Mesodermal cell (in vitro differentiated cells): Measurements from ENCODE around the gene IGSF3.
A peak's percentile ranks its signal among the peaks of the same experiment; 100 is the strongest.

ENCODE experiments used
- H3K27ac ChIP-seq: 2 replicates; pipeline ENCODE4 v1.7.0; 2013; ENCODE audit warnings: mild to moderate bottlenecking, low read depth, low read length, moderate library complexity; ENCODE audit not compliant: severe bottlenecking
- H3K36me3 ChIP-seq: 2 replicates; pipeline ENCODE4 v1.7.1; 2013; ENCODE audit warnings: mild to moderate bottlenecking, low read length, moderate library complexity; ENCODE audit not compliant: control insufficient read depth, insufficient read depth
- H3K4me1 ChIP-seq: one replicate; pipeline ENCODE4 v1.7.1; 2013; ENCODE audit warnings: mild to moderate bottlenecking, low read length; ENCODE audit not compliant: insufficient read depth, control insufficient read depth, poor library complexity, severe bottlenecking
- H3K4me3 ChIP-seq: 2 replicates; pipeline ENCODE4 v1.7.0; 2013; ENCODE audit warnings: low read length, control low read depth, mild to moderate bottlenecking; ENCODE audit not compliant: insufficient read depth, poor library complexity, severe bottlenecking; ENCODE audit errors: extremely low read depth
- H3K9me3 ChIP-seq: 2 replicates; pipeline ENCODE4 v1.7.1; 2013; ENCODE audit warnings: mild to moderate bottlenecking, low read length, moderate library complexity; ENCODE audit not compliant: control insufficient read depth
- WGBS, 2 experiments: methylation state at CpG; one replicate each; pipeline ENCODE4 v1.1.5; 2013; ENCODE audit warnings: missing lambda C conversion rate in 2 of 2; ENCODE audit not compliant: insufficient coverage in 2 of 2; 5-methylcytosine and 5-hydroxymethylcytosine counted together

Gene IGSF3

GRCh38 chr1:116706123-116706522, 38.6 kb upstream of the IGSF3 start:
- no CpG with 5 or more reads among the region's 2 CpGs for WGBS, 2 experiments

GRCh38 chr1:116704278-116704677, 36.7 kb upstream of the IGSF3 start:
- H3K9me3 ChIP-seq = no peaks in the 10 kb centered on the region
- H3K27ac ChIP-seq = no peak overlapping the region
- H3K4me3 ChIP-seq = no peak overlapping the region
- H3K4me1 ChIP-seq = no peaks in the 10 kb centered on the region
- 75% methylated on average over 1 of the region's 3 CpGs; no CpG with 5 or more reads in 1 of the 2 experiments for WGBS, 2 experiments
- H3K36me3 ChIP-seq = no peaks in the 10 kb centered on the region

More at GRCh38 chr1:116706123-116706522, 38.6 kb upstream of the IGSF3 start:
- Histone ChIP-seq H3K36me3 (no peaks in the 10 kb centered on the region), H3K9me3 (no peaks in the 10 kb centered on the region), H3K27ac (no peak overlapping the region), H3K4me1 (no peaks in the 10 kb centered on the region), H3K4me3 (no peak overlapping the region)

- no peaks in the 10 kb centered on the region for H3K9me3 ChIP-seq
- no peak overlapping the region for H3K27ac ChIP-seq
- H3K36me3 ChIP-seq = no peaks in the 10 kb centered on the region
- peaks cover 2% of the 10 kb centered on the region for H3K4me1 ChIP-seq
- H3K4me3 ChIP-seq = no peak overlapping the region
These were observed 32.1 kb upstream of the IGSF3 start for GRCh38 chr1:116699605-116700004.

- Histone ChIP-seq H3K9me3 (no peaks in the 10 kb centered on the region), H3K4me1 (peaks cover 2% of the 10 kb centered on the region), H3K36me3 (no peaks in the 10 kb centered on the region), H3K27ac (no peak overlapping the region), H3K4me3 (no peak overlapping the region)
- WGBS, 2 experiments = 83% methylated on average over 1 of the region's 2 CpGs; no CpG with 5 or more reads in 1 of the 2 experiments
These were observed 30.7 kb upstream of the IGSF3 start for GRCh38 chr1:116698244-116698595.

- Histone ChIP-seq H3K4me3 (no peak overlapping the region), H3K9me3 (no peaks in the 10 kb centered on the region), H3K4me1 (peaks cover 2% of the 10 kb centered on the region), H3K27ac (no peak overlapping the region), H3K36me3 (no peaks in the 10 kb centered on the region)
- 95 to 100% methylated on average over 4 of the region's 4 CpGs for WGBS, 2 experiments
These were observed 30.2 kb upstream of the IGSF3 start for GRCh38 chr1:116697548-116698243.

- no peaks in the 10 kb centered on the region for H3K36me3 ChIP-seq
- no peaks in the 10 kb centered on the region for H3K9me3 ChIP-seq
- WGBS, 2 experiments = 85 to 100% methylated on average over 2 of the region's 3 CpGs
- no peak overlapping the region for H3K4me3 ChIP-seq
- H3K27ac ChIP-seq = no peak overlapping the region
- peaks cover 2% of the 10 kb centered on the region for H3K4me1 ChIP-seq
These were observed 27.0 kb upstream of the IGSF3 start for GRCh38 chr1:116694524-116694923.

- Histone ChIP-seq H3K27ac (no peak overlapping the region), H3K4me1 (peaks cover 2% of the 10 kb centered on the region), H3K36me3 (no peaks in the 10 kb centered on the region), H3K9me3 (no peaks in the 10 kb centered on the region), H3K4me3 (no peak overlapping the region)
- 96 to 98% methylated on average over 4 to 5 of the region's 5 CpGs for WGBS, 2 experiments
These were observed 26.4 kb upstream of the IGSF3 start for GRCh38 chr1:116693759-116694480.

GRCh38 chr1:116692879-116693278, 25.3 kb upstream of the IGSF3 start:
- H3K4me1 ChIP-seq = peaks cover 2% of the 10 kb centered on the region
- WGBS, 2 experiments = 92 to 93% methylated on average over 2 of the region's 3 CpGs

GRCh38 chr1:116690849-116691406, 23.4 kb upstream of the IGSF3 start:
- 43 to 83% methylated on average over 1 of the region's 3 CpGs for WGBS, 2 experiments
- no peaks in the 10 kb centered on the region for H3K36me3 ChIP-seq
- peak overlapping the region; percentile 6 for H3K27ac ChIP-seq
- H3K4me3 ChIP-seq = no peak overlapping the region
- no peaks in the 10 kb centered on the region for H3K9me3 ChIP-seq
- peaks cover 5% of the 10 kb centered on the region for H3K4me1 ChIP-seq

More at GRCh38 chr1:116692879-116693278, 25.3 kb upstream of the IGSF3 start:
- Histone ChIP-seq H3K36me3 (no peaks in the 10 kb centered on the region), H3K27ac (no peak overlapping the region), H3K9me3 (no peaks in the 10 kb centered on the region), H3K4me3 (no peak overlapping the region)

GRCh38 chr1:116690396-116690848, 22.9 kb upstream of the IGSF3 start:
- Histone ChIP-seq H3K4me3 (no peak overlapping the region), H3K27ac (no peak overlapping the region)
- WGBS, 2 experiments = 40 to 61% methylated on average over 1 to 2 of the region's 2 CpGs

More at GRCh38 chr1:116690396-116690848, 22.9 kb upstream of the IGSF3 start:
- Histone ChIP-seq H3K4me1 (peaks cover 3% of the 10 kb centered on the region), H3K9me3 (no peaks in the 10 kb centered on the region), H3K36me3 (no peaks in the 10 kb centered on the region)
